ENCODE data around the gene INHBB.

Gene INHBB

GRCh38 chr2:120393456-120393855, 47.5 kb downstream of the INHBB start:
- H3K36me3 ChIP-seq (ENCODE audit: low read length): no peaks in the 10 kb centered on the region
- H3F3A ChIP-seq (ENCODE audit: insufficient read depth): no peaks in the 10 kb centered on the region
- H3K9me3 ChIP-seq (ENCODE audit: insufficient read depth, low read length): no peaks in the 10 kb centered on the region
- no peaks in the 10 kb centered on the region for H3K27me3 ChIP-seq (ENCODE audit: low read length)
- no peak for TF ChIP-seq EZH2phosphoT487 (conservative IDR thresholded peaks at IDR 0.05; ENCODE audit: low read length)
- TF ChIP-seq, protein P1, sequence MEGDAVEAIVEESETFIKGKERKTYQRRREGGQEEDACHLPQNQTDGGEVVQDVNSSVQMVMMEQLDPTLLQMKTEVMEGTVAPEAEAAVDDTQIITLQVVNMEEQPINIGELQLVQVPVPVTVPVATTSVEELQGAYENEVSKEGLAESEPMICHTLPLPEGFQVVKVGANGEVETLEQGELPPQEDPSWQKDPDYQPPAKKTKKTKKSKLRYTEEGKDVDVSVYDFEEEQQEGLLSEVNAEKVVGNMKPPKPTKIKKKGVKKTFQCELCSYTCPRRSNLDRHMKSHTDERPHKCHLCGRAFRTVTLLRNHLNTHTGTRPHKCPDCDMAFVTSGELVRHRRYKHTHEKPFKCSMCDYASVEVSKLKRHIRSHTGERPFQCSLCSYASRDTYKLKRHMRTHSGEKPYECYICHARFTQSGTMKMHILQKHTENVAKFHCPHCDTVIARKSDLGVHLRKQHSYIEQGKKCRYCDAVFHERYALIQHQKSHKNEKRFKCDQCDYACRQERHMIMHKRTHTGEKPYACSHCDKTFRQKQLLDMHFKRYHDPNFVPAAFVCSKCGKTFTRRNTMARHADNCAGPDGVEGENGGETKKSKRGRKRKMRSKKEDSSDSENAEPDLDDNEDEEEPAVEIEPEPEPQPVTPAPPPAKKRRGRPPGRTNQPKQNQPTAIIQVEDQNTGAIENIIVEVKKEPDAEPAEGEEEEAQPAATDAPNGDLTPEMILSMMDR (IDR thresholded peaks at IDR 0.05; ENCODE audit: insufficient read depth, low read length, poor library complexity, severe bottlenecking): no peak
- H4K20me1 ChIP-seq (ENCODE audit: low read depth, low read length): no peaks in the 10 kb centered on the region
- H3K9ac ChIP-seq (ENCODE audit: low read length): no peak overlapping the region
- no peak overlapping the region for H3K27ac ChIP-seq (ENCODE audit: low read depth, low read length)
- no peak overlapping the region for H3K4me3 ChIP-seq (ENCODE audit: insufficient read depth, low read length, poor library complexity, severe bottlenecking)
- no peak overlapping the region for H3K4me2 ChIP-seq (ENCODE audit: low read depth, low read length, poor library complexity, severe bottlenecking)
- no peak overlapping the region for H2AFZ ChIP-seq (ENCODE audit: low read depth, low read length, severe bottlenecking)
- no peaks in the 10 kb centered on the region for H3K79me2 ChIP-seq (ENCODE audit: insufficient read depth, low read length)
- no peaks in the 10 kb centered on the region for H3K9me2 ChIP-seq (replicated peaks; ENCODE audit: insufficient read depth, low read length)

- Histone ChIP-seq H3K9ac (ENCODE audit: low read length) (no peak overlapping the region), H3K79me2 (ENCODE audit: insufficient read depth, low read length) (no peaks in the 10 kb centered on the region), H3F3A (ENCODE audit: insufficient read depth) (no peaks in the 10 kb centered on the region), H2AFZ (ENCODE audit: low read depth, low read length, severe bottlenecking) (no peak overlapping the region), H3K4me2 (ENCODE audit: low read depth, low read length, poor library complexity, severe bottlenecking) (no peak overlapping the region), H3K4me3 (ENCODE audit: insufficient read depth, low read length, poor library complexity, severe bottlenecking) (no peak overlapping the region), H3K9me3 (ENCODE audit: insufficient read depth, low read length) (no peaks in the 10 kb centered on the region), H3K27ac (ENCODE audit: low read depth, low read length) (no peak overlapping the region), H3K9me2 (replicated peaks; ENCODE audit: insufficient read depth, low read length) (no peaks in the 10 kb centered on the region), H4K20me1 (ENCODE audit: low read depth, low read length) (no peaks in the 10 kb centered on the region), H3K27me3 (ENCODE audit: low read length) (no peaks in the 10 kb centered on the region), H3K36me3 (ENCODE audit: low read length) (no peaks in the 10 kb centered on the region)
- no peak for TF ChIP-seq EZH2phosphoT487 (conservative IDR thresholded peaks at IDR 0.05; ENCODE audit: low read length)
- TF ChIP-seq, protein P1 (IDR thresholded peaks at IDR 0.05; ENCODE audit: insufficient read depth, low read length, poor library complexity, severe bottlenecking): no peak
Observed at GRCh38 chr2:120394764-120395163, 48.8 kb downstream of the INHBB start.

DNA sequence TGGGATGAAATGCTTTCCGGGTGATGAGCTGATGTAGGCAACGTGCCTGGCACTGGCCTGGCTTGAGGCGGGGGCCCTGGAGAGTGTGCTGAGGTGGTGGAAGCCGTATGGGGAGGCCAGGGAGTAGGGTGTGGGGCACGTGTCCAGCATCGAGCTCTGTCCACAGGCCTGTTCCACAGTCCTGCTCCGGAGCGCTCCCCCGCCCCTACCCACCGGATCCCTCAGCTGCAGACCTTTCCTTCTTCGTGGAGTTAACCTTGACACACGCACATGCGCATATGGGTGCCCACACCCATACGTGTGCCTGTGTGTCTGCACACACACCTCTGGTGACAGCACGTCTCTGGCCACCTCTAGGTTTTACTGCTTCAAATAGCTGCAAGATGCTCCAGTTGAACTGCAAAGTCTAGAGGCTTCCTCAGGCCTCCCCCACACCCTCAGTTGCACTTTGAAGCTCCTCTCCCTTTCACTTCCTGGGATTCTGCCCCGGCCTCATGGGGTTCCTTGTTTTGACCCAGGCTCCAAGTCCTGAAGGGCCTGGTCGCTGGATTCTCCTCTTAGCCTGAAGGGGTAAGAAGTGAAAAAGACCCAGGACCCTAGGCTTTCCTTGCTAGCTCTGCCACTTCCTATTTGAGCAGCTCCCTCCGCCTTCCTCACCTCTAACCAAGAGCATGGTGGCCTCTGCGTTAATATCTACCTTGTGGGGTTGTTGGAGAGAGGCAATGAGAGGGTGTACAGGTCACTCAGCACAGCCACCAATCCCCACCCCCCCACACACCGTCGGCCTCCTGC, 49.5 kb downstream of the INHBB start:
- Histone ChIP-seq H2AFZ (ENCODE audit: low read depth, low read length, severe bottlenecking) (no peak overlapping the region), H3K9me2 (replicated peaks; ENCODE audit: insufficient read depth, low read length) (no peaks in the 10 kb centered on the region), H3K9me3 (ENCODE audit: insufficient read depth, low read length) (no peaks in the 10 kb centered on the region), H3K4me3 (ENCODE audit: insufficient read depth, low read length, poor library complexity, severe bottlenecking) (no peak overlapping the region), H3K27me3 (ENCODE audit: low read length) (no peaks in the 10 kb centered on the region), H3K4me2 (ENCODE audit: low read depth, low read length, poor library complexity, severe bottlenecking) (no peak overlapping the region), H3K9ac (ENCODE audit: low read length) (no peak overlapping the region), H3K27ac (ENCODE audit: low read depth, low read length) (no peak overlapping the region), H4K20me1 (ENCODE audit: low read depth, low read length) (no peaks in the 10 kb centered on the region), H3K79me2 (ENCODE audit: insufficient read depth, low read length) (no peaks in the 10 kb centered on the region), H3K36me3 (ENCODE audit: low read length) (no peaks in the 10 kb centered on the region), H3F3A (ENCODE audit: insufficient read depth) (no peaks in the 10 kb centered on the region)
- TF ChIP-seq, protein P1 (IDR thresholded peaks at IDR 0.05; ENCODE audit: insufficient read depth, low read length, poor library complexity, severe bottlenecking): no peak
- no peak for TF ChIP-seq EZH2phosphoT487 (conservative IDR thresholded peaks at IDR 0.05; ENCODE audit: low read length)

Data from SU-DHL-6 (cell line).